Measurements from ENCODE around the gene NHLH2. TPM values are rescaled to one million over a fixed set of nuclear protein-coding genes. Genes with fewer than 3 reads are reported as not detected.

Gene NHLH2
- total RNA-seq, 2 donors from 2014 or later = not detected

GRCh38 chr1:115854005-115854404 is 13.1 kb upstream of the NHLH2 start:
- no peak for TF ChIP-seq POLR2A (IDR thresholded peaks at IDR 0.05)
- no peak for TF ChIP-seq CTCF (IDR thresholded peaks at IDR 0.05)
- no peak for ATAC-seq
- H3K27ac ChIP-seq = no peak overlapping the region
- no peaks in the 10 kb centered on the region for H3K27me3 ChIP-seq
- no peaks in the 10 kb centered on the region for H3K36me3 ChIP-seq (replicated peaks in 1 of 2; ENCODE audit: insufficient read depth in 1 of 2, low read depth in 2 of 2)
- DNase-seq = no peak
- 0 to 57% methylated on average over 2 of the region's 2 CpGs for WGBS, 2 donors
- no peaks in the 10 kb centered on the region for H3K4me1 ChIP-seq
- intact Hi-C loops (cut with DNase I) = no loop called here
- H3K9me3 ChIP-seq = no peaks in the 10 kb centered on the region
- no peak overlapping the region for H3K4me3 ChIP-seq

DNA sequence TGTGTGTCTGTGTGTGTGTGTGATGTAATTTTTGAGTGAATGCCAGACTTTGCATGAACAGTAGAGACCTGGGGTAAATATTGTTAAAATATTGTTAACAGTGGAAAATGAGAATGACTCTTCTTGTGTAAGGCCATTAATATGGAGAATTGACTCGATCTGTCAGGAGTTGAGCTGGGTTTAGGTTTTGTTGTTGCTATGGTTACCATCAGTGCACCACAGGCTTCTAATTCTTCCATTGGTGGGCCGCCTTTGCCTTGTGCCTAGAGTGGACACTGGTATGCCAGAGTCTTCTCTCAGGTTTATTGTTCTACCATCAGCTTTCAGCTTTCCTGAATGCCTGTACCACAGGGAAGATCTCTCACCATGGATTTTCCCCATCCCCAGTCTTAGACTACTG is 10.0 kb upstream of the NHLH2 start:
- TF ChIP-seq CTCF (IDR thresholded peaks at IDR 0.05) (no peak), POLR2A (IDR thresholded peaks at IDR 0.05) (no peak)
- Histone ChIP-seq H3K27ac (no peak overlapping the region), H3K9me3 (no peaks in the 10 kb centered on the region), H3K4me3 (no peak overlapping the region), H3K27me3 (no peaks in the 10 kb centered on the region), H3K36me3 (replicated peaks in 1 of 2; ENCODE audit: insufficient read depth in 1 of 2, low read depth in 2 of 2) (no peaks in the 10 kb centered on the region), H3K4me1 (no peaks in the 10 kb centered on the region)
- DNase-seq (no peak), ATAC-seq (no peak)
- 87 to 94% methylated on average over 2 of the region's 2 CpGs for WGBS, 2 donors
- intact Hi-C loops (cut with DNase I) = no loop called here

- intact Hi-C loops (cut with DNase I) = no loop called here
- Histone ChIP-seq H3K27ac (no peak overlapping the region), H3K36me3 (replicated peaks in 1 of 2; ENCODE audit: insufficient read depth in 1 of 2, low read depth in 2 of 2) (no peaks in the 10 kb centered on the region), H3K9me3 (no peaks in the 10 kb centered on the region), H3K4me1 (no peaks in the 10 kb centered on the region), H3K27me3 (peaks cover 0 to 4% of the 10 kb centered on the region in 2 donors), H3K4me3 (no peak overlapping the region)
- WGBS, 2 donors = 66 to 78% methylated on average over 1 of the region's 1 CpG
- TF ChIP-seq CTCF (IDR thresholded peaks at IDR 0.05) (no peak), POLR2A (IDR thresholded peaks at IDR 0.05) (no peak)
- DNase-seq = no peak
- no peak for ATAC-seq
These were observed 6.9 kb upstream of the NHLH2 start for GRCh38 chr1:115847787-115848186.

DNA sequence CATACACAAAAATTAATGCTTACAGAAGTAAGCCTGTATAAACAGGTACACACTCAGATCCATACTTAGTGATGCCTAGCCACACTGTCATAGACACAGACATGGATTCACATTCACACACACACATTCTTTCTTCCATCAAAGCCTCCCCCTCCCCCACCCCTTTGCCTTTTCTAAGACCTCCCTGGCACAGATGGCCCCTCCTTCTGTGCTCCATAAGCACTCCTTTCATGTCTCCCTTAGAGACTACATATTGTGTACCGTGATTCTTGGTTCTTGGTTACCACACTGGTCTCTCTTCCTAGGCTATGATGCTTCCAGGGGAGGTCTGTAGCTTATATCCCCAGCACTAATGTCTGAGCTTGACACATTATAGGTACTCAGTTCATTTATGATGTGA is 2.0 kb upstream of the NHLH2 start:
- no peaks in the 10 kb centered on the region for H3K36me3 ChIP-seq (replicated peaks in 1 of 2; ENCODE audit: insufficient read depth in 1 of 2, low read depth in 2 of 2)
- H3K27ac ChIP-seq = no peak overlapping the region
- intact Hi-C loops (cut with DNase I) = no loop called here
- no peak for DNase-seq
- 76 to 90% methylated on average over 1 of the region's 1 CpG for WGBS, 2 donors
- no peak for ATAC-seq
- H3K4me1 ChIP-seq = peaks cover 20% of the 10 kb centered on the region
- no peak for TF ChIP-seq POLR2A (IDR thresholded peaks at IDR 0.05)
- no peak for TF ChIP-seq CTCF (IDR thresholded peaks at IDR 0.05)
- peaks cover 0 to 48% of the 10 kb centered on the region in 2 donors for H3K27me3 ChIP-seq
- H3K4me3 ChIP-seq = no peak overlapping the region
- no peaks in the 10 kb centered on the region for H3K9me3 ChIP-seq

DNA sequence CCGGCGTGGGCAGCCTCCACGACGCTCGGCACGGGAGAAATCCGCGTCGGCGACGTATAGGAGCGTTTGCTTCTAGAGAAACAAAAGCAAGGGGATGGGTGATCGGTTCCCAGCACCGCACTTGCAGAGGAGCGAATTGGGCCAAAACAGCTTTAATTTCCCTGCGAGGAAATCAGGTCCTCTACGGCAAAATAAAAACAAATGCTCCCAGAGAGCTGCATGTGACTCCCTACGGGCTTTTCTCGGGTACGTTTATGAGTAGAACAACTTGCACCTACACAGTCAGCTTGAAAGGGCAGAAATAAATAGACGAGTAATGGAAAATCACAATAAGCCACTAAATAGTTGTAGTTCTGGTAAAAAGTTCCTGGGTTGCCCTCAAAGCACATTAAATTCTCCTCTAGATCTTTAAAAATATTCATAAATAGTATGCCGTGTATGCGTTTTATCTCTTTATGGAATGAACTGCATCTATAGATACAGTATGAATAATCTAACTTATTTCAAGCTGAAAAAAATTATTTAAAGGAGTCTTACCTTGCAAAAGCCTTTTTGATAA is 1.2 kb downstream of the NHLH2 start:
- 6 to 9% methylated on average over 15 to 23 of the region's 23 CpGs for WGBS, 2 donors
- intact Hi-C loops (cut with DNase I) = no loop called here
- Histone ChIP-seq H3K4me3 (no peak overlapping the region), H3K36me3 (replicated peaks in 1 of 2; ENCODE audit: insufficient read depth in 1 of 2, low read depth in 2 of 2) (no peaks in the 10 kb centered on the region), H3K27ac (no peak overlapping the region), H3K9me3 (no peaks in the 10 kb centered on the region), H3K4me1 (peaks cover 25% of the 10 kb centered on the region), H3K27me3 (peaks cover 0 to 55% of the 10 kb centered on the region in 2 donors)
- DNase-seq (no peak), ATAC-seq (no peak)
- TF ChIP-seq POLR2A (IDR thresholded peaks at IDR 0.05) (no peak), CTCF (IDR thresholded peaks at IDR 0.05) (no peak)

Data from body of pancreas (tissue), 4 donors.